ENCODE data around the gene JUND.

DNA sequence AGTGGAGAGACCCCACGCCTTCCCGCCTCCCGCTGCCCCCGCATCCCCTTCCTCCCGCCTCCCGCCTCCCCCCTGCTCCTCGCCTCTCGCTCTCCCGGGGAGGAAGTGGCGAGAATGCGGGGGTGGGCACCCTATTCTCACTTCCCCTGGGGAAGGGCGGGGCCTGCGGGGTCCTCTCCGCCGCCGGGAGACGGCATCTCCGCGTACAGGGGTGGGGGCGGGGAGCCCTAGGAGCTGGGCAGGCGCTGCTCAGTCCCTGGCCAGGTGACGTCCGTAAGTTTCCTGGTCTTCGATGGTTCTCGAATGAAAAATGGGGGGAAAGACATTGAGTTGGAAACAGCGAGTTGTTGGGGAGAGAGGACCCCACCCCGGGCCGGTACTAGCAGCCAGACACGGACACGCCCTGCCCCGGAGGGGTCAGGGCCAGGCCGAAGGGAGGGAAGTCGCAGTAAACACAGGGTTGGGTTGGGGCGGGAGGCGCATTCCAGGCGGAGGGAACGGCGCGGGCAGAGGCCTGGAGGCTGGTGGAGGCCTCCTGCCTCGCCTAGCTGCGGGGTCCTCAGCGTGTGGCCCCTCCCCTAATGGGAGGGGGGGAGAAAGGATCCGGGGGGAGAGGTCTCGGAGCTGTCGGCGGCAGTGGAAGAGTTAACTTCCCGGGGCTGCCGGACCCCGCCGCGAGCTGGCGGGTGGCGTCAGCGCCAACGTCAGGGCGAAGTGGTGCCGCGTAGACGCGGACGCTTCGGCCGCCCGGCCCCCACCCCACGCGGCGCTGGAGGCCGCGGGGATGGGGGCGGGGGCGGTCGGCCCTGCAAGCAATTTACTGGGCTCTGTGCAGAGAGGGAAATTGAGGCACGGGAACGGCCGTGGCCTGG is 10.4 kb upstream of the JUND start:
- TF ChIP-seq, protein P1, sequence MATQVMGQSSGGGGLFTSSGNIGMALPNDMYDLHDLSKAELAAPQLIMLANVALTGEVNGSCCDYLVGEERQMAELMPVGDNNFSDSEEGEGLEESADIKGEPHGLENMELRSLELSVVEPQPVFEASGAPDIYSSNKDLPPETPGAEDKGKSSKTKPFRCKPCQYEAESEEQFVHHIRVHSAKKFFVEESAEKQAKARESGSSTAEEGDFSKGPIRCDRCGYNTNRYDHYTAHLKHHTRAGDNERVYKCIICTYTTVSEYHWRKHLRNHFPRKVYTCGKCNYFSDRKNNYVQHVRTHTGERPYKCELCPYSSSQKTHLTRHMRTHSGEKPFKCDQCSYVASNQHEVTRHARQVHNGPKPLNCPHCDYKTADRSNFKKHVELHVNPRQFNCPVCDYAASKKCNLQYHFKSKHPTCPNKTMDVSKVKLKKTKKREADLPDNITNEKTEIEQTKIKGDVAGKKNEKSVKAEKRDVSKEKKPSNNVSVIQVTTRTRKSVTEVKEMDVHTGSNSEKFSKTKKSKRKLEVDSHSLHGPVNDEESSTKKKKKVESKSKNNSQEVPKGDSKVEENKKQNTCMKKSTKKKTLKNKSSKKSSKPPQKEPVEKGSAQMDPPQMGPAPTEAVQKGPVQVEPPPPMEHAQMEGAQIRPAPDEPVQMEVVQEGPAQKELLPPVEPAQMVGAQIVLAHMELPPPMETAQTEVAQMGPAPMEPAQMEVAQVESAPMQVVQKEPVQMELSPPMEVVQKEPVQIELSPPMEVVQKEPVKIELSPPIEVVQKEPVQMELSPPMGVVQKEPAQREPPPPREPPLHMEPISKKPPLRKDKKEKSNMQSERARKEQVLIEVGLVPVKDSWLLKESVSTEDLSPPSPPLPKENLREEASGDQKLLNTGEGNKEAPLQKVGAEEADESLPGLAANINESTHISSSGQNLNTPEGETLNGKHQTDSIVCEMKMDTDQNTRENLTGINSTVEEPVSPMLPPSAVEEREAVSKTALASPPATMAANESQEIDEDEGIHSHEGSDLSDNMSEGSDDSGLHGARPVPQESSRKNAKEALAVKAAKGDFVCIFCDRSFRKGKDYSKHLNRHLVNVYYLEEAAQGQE (IDR thresholded peaks at IDR 0.05; ENCODE audit: low read depth) = no peak
- TF ChIP-seq, protein P2, sequence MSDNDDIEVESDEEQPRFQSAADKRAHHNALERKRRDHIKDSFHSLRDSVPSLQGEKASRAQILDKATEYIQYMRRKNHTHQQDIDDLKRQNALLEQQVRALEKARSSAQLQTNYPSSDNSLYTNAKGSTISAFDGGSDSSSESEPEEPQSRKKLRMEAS (IDR thresholded peaks at IDR 0.05) = peak; percentile 82
- TF ChIP-seq NFIC (IDR thresholded peaks at IDR 0.05) = 0 out of 2 replicates have a peak, but pooled peaks have one; percentile 3
- peak; percentile 33; the same call in 1 of the 2 replicates for TF ChIP-seq EP300 (IDR thresholded peaks at IDR 0.05; ENCODE audit: borderline replicate concordance)
- no peak for TF ChIP-seq FOXM1 (IDR thresholded peaks at IDR 0.05; ENCODE audit: borderline replicate concordance, low read depth)
- TF ChIP-seq, protein P3, sequence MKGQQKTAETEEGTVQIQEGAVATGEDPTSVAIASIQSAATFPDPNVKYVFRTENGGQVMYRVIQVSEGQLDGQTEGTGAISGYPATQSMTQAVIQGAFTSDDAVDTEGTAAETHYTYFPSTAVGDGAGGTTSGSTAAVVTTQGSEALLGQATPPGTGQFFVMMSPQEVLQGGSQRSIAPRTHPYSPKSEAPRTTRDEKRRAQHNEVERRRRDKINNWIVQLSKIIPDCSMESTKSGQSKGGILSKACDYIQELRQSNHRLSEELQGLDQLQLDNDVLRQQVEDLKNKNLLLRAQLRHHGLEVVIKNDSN (IDR thresholded peaks at IDR 0.05) = no peak
- TF ChIP-seq CREB1 (IDR thresholded peaks at IDR 0.05; ENCODE audit: low read depth) = peak; percentile 84
- no peak for TF ChIP-seq CEBPB (IDR thresholded peaks at IDR 0.05)
